Erythroblast (primary cell): ENCODE measurements around the gene RNF123.

Source experiments
- GATA1 ChIP-seq: IDR thresholded peaks from 2 replicates; pipeline ENCODE4 v1.6.1; 2011; ENCODE audit warnings: low read depth, mild to moderate bottlenecking, control low read depth, low read length, moderate library complexity
- POLR2A ChIP-seq: IDR thresholded peaks from 2 replicates; pipeline ENCODE4 v1.6.1; 2011; ENCODE audit warnings: mild to moderate bottlenecking, low read length

DNA sequence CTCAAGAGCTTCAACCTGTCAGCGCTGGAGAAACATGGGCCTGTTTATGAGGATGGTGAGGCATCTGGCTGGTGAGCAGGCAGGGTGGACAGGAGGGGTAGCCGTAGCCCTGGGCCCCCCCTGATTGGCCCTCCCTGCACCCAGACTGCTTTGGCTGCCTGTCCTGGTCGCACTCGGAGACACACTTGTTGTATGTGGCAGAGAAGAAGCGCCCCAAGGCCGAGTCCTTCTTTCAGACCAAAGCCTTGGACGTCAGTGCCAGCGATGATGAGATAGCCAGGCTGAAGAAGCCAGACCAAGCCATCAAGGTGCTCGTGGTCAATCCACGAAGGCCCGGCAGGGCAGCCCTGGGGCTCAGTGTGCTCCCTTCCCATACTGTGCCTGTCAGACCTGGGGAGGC is 13.4 kb upstream of the RNF123 start:
- TF ChIP-seq POLR2A = no peak
- TF ChIP-seq GATA1 = no peak
